ENCODE measurements around the gene SMG6. TPM values are rescaled to one million over a fixed set of nuclear protein-coding genes. Genes with fewer than 3 reads are reported as not detected.

Gene SMG6
- total RNA-seq, 1 experiment from 2014 or later: 28.6 TPM

GRCh38 chr17:2027528-2028233 lies 275.9 kb downstream of the SMG6 start:
- Histone ChIP-seq H4K5ac (ENCODE audit: insufficient read length, low read depth, low read length) (no peak overlapping the region), H3K56ac (ENCODE audit: insufficient read length, low read depth, low read length) (no peak overlapping the region), H3K4ac (ENCODE audit: low read depth, low read length) (no peak overlapping the region), H3T11ph (ENCODE audit: low read length) (no peak overlapping the region), H3K14ac (ENCODE audit: insufficient read depth, low read length) (no peak overlapping the region), H2AK5ac (ENCODE audit: insufficient read length, low read length) (no peak overlapping the region), H3K23me2 (ENCODE audit: insufficient read length, low read depth, low read length, poor library complexity, severe bottlenecking) (peaks cover 23% of the 10 kb centered on the region), H3K18ac (ENCODE audit: insufficient read length, low read depth, low read length) (no peak overlapping the region), H4K91ac (ENCODE audit: insufficient read length, low read depth, low read length) (no peak overlapping the region), H3K79me2 (ENCODE audit: insufficient read depth, low read length) (no peaks in the 10 kb centered on the region), H3K4me1 (ENCODE audit: insufficient read depth, low read length) (no peaks in the 10 kb centered on the region), H2AFZ (ENCODE audit: low read length) (no peak overlapping the region), H3K27me3 (ENCODE audit: insufficient read depth, low read length) (peaks cover 57% of the 10 kb centered on the region), H3K9ac (ENCODE audit: extremely low read depth, insufficient read length, low read length) (no peak overlapping the region), H2BK120ac (ENCODE audit: low read depth, low read length, poor library complexity, severe bottlenecking) (no peak overlapping the region), H2BK5ac (ENCODE audit: insufficient read length, low read length) (no peak overlapping the region), H3K23ac (ENCODE audit: insufficient read length, low read depth, low read length) (no peak overlapping the region), H4K8ac (replicated peaks; ENCODE audit: insufficient read length, low read depth, low read length) (no peak overlapping the region), H2BK15ac (ENCODE audit: low read depth, low read length) (no peak overlapping the region), H4K20me1 (ENCODE audit: control insufficient read depth, insufficient read depth, insufficient read length) (no peaks in the 10 kb centered on the region), H3K9me3 (ENCODE audit: control insufficient read depth, low read depth, low read length) (no peaks in the 10 kb centered on the region), H3K4me2 (ENCODE audit: insufficient read depth, insufficient read length, low read length) (no peak overlapping the region), H2BK12ac (ENCODE audit: insufficient read length, low read depth, low read length) (no peak overlapping the region), H2BK20ac (ENCODE audit: low read depth, low read length, poor library complexity, severe bottlenecking) (no peak overlapping the region), H3K27ac (ENCODE audit: insufficient read length, low read depth, low read length) (no peak overlapping the region), H3K79me1 (ENCODE audit: insufficient read depth, low read depth, low read length, poor library complexity, severe bottlenecking) (no peaks in the 10 kb centered on the region)
- no peaks in the 10 kb centered on the region; a peak in 1 of 7 replicates for H3K36me3 Mint-ChIP-seq (ENCODE audit: insufficient read depth in 1 of 3, low read depth in 3 of 3)
- no peak for DNase-seq
- H3K4me3 Mint-ChIP-seq: no peak overlapping the region; a peak in 1 of 5 replicates
- TF ChIP-seq, protein P1, sequence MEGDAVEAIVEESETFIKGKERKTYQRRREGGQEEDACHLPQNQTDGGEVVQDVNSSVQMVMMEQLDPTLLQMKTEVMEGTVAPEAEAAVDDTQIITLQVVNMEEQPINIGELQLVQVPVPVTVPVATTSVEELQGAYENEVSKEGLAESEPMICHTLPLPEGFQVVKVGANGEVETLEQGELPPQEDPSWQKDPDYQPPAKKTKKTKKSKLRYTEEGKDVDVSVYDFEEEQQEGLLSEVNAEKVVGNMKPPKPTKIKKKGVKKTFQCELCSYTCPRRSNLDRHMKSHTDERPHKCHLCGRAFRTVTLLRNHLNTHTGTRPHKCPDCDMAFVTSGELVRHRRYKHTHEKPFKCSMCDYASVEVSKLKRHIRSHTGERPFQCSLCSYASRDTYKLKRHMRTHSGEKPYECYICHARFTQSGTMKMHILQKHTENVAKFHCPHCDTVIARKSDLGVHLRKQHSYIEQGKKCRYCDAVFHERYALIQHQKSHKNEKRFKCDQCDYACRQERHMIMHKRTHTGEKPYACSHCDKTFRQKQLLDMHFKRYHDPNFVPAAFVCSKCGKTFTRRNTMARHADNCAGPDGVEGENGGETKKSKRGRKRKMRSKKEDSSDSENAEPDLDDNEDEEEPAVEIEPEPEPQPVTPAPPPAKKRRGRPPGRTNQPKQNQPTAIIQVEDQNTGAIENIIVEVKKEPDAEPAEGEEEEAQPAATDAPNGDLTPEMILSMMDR (conservative IDR thresholded peaks at IDR 0.05): no peak
- peaks cover 5 to 6% of the 10 kb centered on the region in 2 experiments; a peak in 4 of 5 replicates for H3K9me3 Mint-ChIP-seq
- peaks cover 13 to 23% of the 10 kb centered on the region in 2 experiments for H3K4me1 Mint-ChIP-seq
- no peak overlapping the region for H3K27ac Mint-ChIP-seq
- no CpG with 5 or more reads among the region's 11 CpGs for WGBS (ENCODE audit: extremely low coverage, insufficient read length, low lambda C conversion rate)
- peaks cover 67% of the 10 kb centered on the region for H3K27me3 Mint-ChIP-seq (ENCODE audit: low read depth)
